GM19438 (cell line): ENCODE data around the gene C1QTNF9B.
"Not testable (repeated sequence)": the region's sequence is repeated elsewhere in the genome, so short reads cannot be mapped to it uniquely, and the experiment has no call there.

Experiments used
- ATAC-seq: cut with Tn5 transposase; IDR thresholded peaks from one replicate; pipeline ENCODE4 v1.9.1; 2021; ENCODE audit warnings: low read depth; ENCODE audit not compliant: unreplicated experiment

C1QTNF9B gene

DNA sequence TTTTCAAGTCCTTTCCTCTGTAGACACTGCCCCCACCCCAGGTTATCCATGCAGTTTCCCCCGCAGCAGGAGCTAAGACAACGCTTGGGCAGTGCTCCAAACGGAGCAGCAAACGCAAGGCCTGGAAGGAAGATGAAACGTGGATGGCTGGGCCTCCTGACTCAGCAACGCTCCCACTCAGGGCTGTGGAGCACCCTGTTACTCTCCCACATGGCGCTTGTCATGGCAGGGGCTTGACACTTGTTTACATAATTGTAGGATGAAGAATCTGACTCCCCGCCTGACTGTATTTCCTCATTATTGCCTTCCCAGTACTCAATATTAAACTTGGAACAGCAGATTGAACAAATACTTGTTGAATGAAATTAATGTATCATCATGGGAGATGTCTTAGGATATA lies 799 bp upstream of the C1QTNF9B start:
- ATAC-seq = no peak

DNA sequence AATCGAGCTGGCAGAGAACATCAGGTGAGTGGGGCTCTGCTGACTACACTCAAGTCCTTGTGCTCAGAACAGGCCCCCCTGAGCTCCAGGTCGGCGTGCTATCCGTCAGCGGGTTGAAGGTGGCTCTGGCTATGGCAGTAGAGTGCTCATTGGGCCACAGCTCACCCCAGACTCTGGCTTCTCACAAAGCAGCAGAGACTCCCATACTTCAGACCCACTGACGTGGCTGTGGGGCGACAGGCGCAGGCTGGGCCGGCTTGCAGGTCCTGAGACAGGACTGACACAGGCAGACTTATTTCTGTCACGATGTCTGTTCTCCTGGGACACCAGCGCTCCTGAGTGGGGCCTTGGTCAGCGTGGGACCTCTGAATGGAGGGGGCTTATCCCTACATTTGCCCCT lies 2.6 kb downstream of the C1QTNF9B start:
- not testable (repeated sequence) for ATAC-seq

GRCh38 chr13:23893791-23894190 lies 3.5 kb downstream of the C1QTNF9B start:
- ATAC-seq = not testable (repeated sequence)

GRCh38 chr13:23889615-23890607 lies 7.4 kb downstream of the C1QTNF9B start:
- ATAC-seq = peak; percentile 10

DNA sequence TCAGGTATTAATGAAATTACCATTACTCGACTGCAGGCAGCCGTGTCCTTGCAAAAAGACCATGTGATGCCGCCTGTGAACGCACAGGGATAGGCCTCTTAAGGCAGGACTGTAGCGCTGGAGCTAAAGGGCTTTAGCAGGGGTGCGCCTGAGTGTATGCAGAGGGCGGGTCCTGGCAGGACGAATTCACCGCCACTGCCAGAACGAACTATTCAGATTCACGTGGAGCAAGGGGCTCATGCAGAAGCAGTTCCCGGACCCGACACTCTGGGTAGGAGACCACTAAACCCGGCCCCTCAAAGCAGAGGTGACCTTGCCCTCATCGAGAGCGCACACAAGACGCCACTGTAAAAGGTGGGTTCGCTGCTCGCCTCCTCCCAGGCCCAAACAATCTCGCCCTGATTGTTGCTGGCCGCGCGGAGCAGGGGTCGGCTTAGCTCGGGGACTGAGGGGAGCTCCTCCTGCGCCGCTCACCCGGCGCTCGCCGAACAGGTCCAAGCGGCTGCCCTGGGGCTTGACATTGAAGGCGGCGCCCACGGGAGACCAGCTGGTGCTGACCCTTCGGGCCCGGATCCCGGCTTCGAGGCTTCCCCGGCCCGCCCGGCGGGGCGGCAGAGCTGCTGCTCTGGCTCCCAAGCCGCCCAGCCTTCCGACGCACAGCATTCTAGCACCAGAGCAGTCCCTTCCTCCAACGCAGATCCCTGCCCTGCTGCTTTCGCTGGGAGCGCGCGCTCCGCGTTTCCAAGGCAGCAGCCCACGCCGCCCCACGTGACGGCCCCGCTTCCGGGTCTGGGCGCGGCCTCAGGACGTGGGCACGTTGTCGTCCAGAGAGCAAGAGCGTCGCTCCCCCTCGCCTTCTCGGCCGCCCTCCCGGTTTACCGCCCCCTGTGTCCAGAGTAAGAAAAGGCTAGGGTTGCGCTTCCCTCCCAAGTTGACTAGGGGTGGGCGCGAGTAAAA lies 8.4 kb downstream of the C1QTNF9B start, which contains the start of gene MIPEP:
Gene MIPEP, minus strand, starts transcription at position 743 of the 957 bp plus-strand sequence. Its CDS starts 80 bp downstream, at position 663.
- ATAC-seq = peak; percentile 90

DNA sequence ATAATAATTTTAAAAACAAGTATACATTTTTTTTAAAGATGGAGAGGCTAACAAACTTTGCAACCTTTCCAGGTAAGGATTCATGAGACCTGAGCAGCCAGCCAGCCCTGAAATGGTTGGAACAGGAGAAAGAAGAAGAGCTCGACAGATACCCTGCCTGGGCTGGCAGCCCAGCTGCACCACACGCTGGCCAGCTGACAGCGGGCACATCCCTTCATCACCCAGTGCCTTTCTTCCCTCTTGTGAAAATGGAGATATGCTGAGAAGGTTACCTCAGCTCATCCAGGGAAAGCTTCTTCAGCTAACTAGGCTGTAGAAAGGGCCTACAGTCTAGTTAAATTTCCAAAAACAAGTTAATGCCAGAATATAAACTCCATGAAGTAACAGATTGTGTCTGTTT lies 12.9 kb downstream of the C1QTNF9B start:
- ATAC-seq = not testable (repeated sequence)

- no peak for ATAC-seq
Measured at GRCh38 chr13:23883255-23883654, 14.0 kb downstream of the C1QTNF9B start.

DNA sequence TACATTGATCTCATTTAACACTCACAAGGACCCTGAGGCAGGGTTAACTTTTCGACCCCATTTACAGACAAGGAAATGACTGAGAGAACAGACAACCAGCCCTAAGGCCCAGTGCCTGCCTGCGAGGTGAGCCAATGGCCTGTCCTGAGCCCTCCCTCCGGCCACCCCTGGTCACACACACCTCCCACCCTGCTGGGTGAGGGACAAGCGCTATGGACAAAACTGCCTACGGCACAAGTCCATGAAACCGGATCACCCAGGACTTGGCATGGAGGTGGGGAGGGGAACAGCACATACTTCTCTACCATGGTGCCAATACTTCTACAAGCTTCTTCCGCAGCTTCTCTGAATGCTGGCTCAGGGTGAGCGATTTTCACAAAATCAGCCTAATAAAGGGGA lies 15.9 kb downstream of the C1QTNF9B start:
- not testable (repeated sequence) for ATAC-seq

GRCh38 chr13:23880493-23881401 lies 16.6 kb downstream of the C1QTNF9B start:
- ATAC-seq = not testable (repeated sequence)

DNA sequence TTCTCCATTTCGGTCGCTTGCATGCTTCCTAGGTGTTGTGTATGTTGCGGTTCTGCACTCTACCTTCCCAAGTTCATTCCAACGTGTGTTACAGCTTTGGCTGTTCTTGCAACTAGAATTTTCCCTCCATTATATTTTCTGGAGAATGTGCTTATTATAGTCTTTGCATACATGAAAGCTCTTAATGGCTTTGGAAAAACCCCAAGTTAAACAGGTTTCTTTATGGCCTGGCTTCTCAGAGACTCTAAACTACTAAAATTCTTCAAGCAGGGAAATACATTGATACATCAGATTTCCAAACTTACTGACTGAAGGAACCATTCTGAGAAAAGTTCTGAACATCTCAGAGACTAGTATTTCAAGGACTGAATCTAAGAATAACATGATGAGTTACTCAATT lies 20.0 kb downstream of the C1QTNF9B start:
- no peak for ATAC-seq

GRCh38 chr13:23876265-23876664 lies 21.0 kb downstream of the C1QTNF9B start:
- ATAC-seq = no peak

GRCh38 chr13:23871616-23872220 lies 25.6 kb downstream of the C1QTNF9B start:
- ATAC-seq = no peak

DNA sequence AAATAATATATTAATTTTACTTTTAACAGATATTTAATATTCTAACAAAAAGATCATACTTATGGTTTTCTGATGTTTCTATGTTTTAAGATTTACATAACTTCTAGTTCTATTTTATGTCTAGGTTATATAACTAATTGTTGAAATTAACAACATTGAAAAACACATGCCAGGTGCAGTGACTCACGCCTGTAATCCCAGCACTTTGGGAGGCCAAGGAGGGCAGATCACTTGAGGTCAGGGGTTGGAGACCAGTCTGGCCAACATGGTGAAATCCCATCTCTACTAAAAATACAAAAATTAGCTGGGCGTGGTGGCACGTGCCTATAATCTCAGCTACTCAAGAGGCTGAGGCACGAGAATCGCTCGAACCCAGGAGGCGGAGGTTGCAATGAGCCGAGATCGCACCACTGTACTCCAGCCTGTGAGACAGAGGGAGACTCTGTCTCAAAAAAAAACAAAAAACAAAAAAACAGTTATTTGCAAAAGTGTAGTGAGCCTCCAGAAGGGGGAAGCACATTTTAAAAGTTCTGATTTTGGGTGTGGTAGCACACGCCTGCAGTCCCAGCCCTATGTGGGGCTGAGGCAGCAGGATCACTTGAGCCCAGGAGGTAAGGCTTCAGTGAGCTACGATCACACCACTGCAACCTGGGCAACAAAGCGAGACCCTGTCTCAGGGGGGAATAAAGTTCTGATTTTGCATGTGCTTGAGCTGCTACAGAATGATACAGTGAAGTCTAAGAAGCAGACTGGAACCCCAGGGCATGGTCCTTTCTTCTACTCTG lies 26.8 kb downstream of the C1QTNF9B start:
- ATAC-seq = no peak

- ATAC-seq = no peak
Measured at GRCh38 chr13:23868521-23868920, 28.8 kb downstream of the C1QTNF9B start.

- no peak for ATAC-seq
Measured at GRCh38 chr13:23867027-23867491, 30.2 kb downstream of the C1QTNF9B start.

- ATAC-seq = no peak
Measured at GRCh38 chr13:23866420-23867026, 30.8 kb downstream of the C1QTNF9B start.

DNA sequence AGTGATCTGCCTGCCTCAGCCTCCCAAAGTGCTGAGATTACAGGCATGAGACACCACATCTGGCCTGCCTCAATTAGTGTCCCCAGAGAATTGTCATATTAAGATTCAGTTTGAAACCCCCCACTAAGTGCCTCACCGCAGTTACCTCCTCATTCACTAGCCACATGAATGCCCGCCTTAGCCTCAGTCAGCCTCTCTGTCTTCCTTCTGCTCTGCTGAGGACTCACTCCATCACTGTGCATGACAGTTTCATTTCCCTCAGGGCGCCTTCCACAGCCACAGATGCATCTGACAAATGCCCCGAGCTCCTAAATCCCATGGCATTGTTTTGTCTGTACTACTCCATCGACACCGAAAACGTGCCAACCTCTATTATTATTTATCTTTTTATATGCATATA lies 31.4 kb downstream of the C1QTNF9B start:
- no peak for ATAC-seq

DNA sequence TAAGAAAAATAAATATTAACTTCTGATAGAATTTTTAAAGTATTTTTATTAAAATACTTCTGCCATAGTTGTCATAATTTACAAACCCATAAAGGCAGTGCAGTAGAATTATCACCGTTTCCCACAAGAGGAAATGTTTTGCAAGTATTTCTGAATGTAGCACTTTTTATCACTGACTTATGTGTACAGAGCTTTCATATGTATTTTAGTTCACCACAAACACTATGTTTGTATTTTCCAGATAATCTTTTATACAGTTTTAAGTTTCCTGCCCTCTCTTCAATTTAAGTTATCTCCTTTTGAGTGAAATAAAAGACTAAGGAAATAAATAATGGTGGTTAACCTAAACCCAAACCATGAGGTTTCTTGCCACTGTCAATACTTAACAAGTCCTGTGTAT lies 32.3 kb downstream of the C1QTNF9B start:
- no peak for ATAC-seq
